Measurements from ENCODE around the gene MT1M. TPM values are rescaled to one million over a fixed set of nuclear protein-coding genes. Genes with fewer than 3 reads are reported as not detected.

The MT1M gene
- total RNA-seq, 4 donors from 2014 or later, result 7.1 to 45.5 (median 33.8) TPM

DNA sequence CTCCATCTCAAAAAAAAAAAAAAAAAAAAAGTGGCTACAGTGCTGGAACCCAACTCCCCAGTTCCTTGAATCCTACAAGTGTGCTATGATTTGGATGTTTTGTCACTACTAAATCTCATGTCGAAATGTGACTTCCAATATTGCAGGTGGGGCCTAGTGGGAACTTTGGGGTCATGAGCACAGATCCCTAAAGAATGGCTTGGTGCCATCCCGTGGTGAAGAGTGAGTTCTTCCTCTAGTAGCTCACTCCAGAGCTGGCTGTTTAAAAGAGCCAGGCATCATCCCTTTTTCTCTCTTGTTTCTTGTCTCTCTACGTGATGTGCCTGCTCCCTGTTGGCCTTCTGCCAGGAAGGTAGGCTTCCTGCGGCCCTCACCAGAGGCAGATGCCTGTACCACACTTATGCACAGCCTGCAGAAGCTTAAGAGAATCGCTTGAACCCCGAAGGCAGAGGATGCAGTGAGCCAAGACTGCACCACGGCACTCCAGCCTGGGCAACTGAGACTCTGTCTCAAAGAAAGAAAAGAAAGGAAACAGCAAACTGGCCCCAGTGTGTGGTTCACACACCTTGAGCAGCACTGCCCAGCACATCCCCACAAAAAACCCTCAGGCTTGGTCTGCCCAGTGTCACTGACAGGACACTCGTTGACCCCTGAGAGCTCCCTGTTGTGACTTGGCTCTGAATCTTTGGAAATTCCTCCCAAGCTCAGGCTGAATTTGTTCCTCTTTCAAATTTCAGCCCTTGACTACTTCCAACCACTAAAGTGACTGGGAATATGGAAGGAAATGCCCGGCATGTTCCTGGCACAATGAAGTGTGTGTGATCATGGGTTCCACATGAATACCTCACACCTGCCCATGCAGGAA, 3.7 kb upstream of the MT1M start:
- Histone ChIP-seq H3K9me3 (no peaks in the 10 kb centered on the region), H3K4me1 (peaks cover 0 to 10% of the 10 kb centered on the region in 2 donors), H3K36me3 (no peaks in the 10 kb centered on the region), H3K27me3 (no peaks in the 10 kb centered on the region), H3K4me3 (replicated peaks in 1 of 3) (no peak overlapping the region), H3K27ac (peak overlapping the region; percentile 28 to 95 (median 58))
- WGBS, 2 donors, result 61 to 70% methylated on average over 9 of the region's 9 CpGs
- intact Hi-C loops (cut with DNase I), result no loop called here
- TF ChIP-seq CTCF (IDR thresholded peaks at IDR 0.05), result no peak
- TF ChIP-seq POLR2A (IDR thresholded peaks at IDR 0.05), result no peak
- DNase-seq, result peak in 1 of 2 donors; percentile 30

- peaks cover 0 to 10% of the 10 kb centered on the region in 2 donors for H3K4me1 ChIP-seq
- H3K36me3 ChIP-seq, result no peaks in the 10 kb centered on the region
- no peak overlapping the region for H3K4me3 ChIP-seq (replicated peaks in 1 of 3)
- intact Hi-C loops (cut with DNase I), result no loop called here
- DNase-seq, result no peak
- WGBS, 2 donors, result 91 to 95% methylated on average over 3 of the region's 3 CpGs
- H3K9me3 ChIP-seq, result no peaks in the 10 kb centered on the region
- TF ChIP-seq CTCF (IDR thresholded peaks at IDR 0.05), result no peak
- TF ChIP-seq POLR2A (IDR thresholded peaks at IDR 0.05), result no peak
- H3K27ac ChIP-seq, result peak overlapping the region in 1 of 3 donors; percentile 95
- H3K27me3 ChIP-seq, result no peaks in the 10 kb centered on the region
Measured at GRCh38 chr16:56629531-56629930, 2.9 kb upstream of the MT1M start.

DNA sequence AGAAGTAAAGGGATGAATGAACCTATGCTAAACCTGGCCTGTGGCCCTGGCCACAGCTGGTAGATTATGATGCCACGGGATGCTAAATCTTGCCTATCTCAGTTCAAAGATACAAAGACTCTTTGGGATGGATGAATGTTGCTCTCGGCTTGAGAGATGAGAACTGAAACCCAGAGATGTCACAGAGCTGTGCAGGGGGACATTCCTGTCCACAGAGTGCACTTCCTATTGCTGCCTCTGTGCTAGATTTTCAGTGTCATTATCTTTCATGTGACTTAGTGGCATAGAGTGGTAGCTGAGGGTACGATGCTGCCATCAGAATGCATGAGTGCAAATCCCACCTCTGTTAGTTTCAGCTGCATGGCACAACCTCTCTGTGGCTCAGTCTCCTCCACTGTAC, 2.3 kb upstream of the MT1M start:
- no peak overlapping the region for H3K4me3 ChIP-seq (replicated peaks in 1 of 3)
- no peak for TF ChIP-seq CTCF (IDR thresholded peaks at IDR 0.05)
- no peak for TF ChIP-seq POLR2A (IDR thresholded peaks at IDR 0.05)
- H3K4me1 ChIP-seq, result peaks cover 0 to 10% of the 10 kb centered on the region in 2 donors
- H3K27me3 ChIP-seq, result peaks cover 1% of the 10 kb centered on the region
- H3K36me3 ChIP-seq, result no peaks in the 10 kb centered on the region
- no peak overlapping the region for H3K27ac ChIP-seq
- no peaks in the 10 kb centered on the region for H3K9me3 ChIP-seq
- intact Hi-C loops (cut with DNase I), result no loop called here
- 82 to 93% methylated on average over 3 of the region's 3 CpGs for WGBS, 2 donors
- no peak for DNase-seq

- 89 to 93% methylated on average over 10 of the region's 10 CpGs for WGBS, 2 donors
- TF ChIP-seq CTCF (IDR thresholded peaks at IDR 0.05) (no peak), POLR2A (IDR thresholded peaks at IDR 0.05) (no peak)
- Histone ChIP-seq H3K9me3 (no peaks in the 10 kb centered on the region), H3K27ac (peak overlapping the region in 1 of 3 donors; percentile 73), H3K27me3 (peaks cover 4% of the 10 kb centered on the region), H3K4me1 (peaks cover 0 to 10% of the 10 kb centered on the region in 2 donors), H3K36me3 (no peaks in the 10 kb centered on the region), H3K4me3 (replicated peaks in 1 of 3) (no peak overlapping the region)
- intact Hi-C loops (cut with DNase I), result no loop called here
- no peak for DNase-seq
Measured at GRCh38 chr16:56631197-56631596, 1.3 kb upstream of the MT1M start.

DNA sequence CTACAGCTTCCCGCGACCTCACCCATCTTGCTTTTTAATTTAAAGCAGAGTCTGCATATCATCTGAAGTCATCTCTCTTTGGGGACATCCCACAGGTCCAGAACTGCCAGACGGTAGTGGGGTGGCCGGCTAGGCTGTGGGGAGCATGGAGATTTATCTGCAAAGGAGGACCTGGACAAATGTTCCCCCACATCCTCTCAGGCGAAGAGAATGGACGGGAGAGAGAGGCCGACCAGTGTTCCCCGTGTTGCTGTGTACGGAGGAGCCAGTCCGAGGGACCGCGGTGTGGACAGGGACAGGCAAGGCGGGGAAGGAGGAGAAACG, 665 bp upstream of the MT1M start:
- WGBS, 2 donors, result 26 to 32% methylated on average over 12 to 14 of the region's 14 CpGs
- H3K27me3 ChIP-seq, result peaks cover 4% of the 10 kb centered on the region
- peak overlapping the region; percentile 22 to 73 (median 58) for H3K27ac ChIP-seq
- no peak for TF ChIP-seq CTCF (IDR thresholded peaks at IDR 0.05)
- TF ChIP-seq POLR2A (IDR thresholded peaks at IDR 0.05), result no peak
- intact Hi-C loops (cut with DNase I), result no loop called here
- H3K4me3 ChIP-seq (replicated peaks in 1 of 3), result peak overlapping the region; percentile 14 to 41 (median 21)
- no peaks in the 10 kb centered on the region for H3K9me3 ChIP-seq
- DNase-seq, result no peak
- no peaks in the 10 kb centered on the region for H3K36me3 ChIP-seq
- peaks cover 0 to 10% of the 10 kb centered on the region in 2 donors for H3K4me1 ChIP-seq
